NOMO-1 (cell line): ENCODE results near the gene SPTBN1.
A peak's percentile ranks its signal among the peaks of the same experiment; 100 is the strongest.

Experiments
- DNase-seq, 2 experiments: peaks; one replicate each; lab custom pipeline; 2025; ENCODE audit not compliant: unreplicated experiment in 2 of 2; lab: John Stamatoyannopoulos, UW

Gene SPTBN1

GRCh38 chr2:54666634-54667265 is 210.6 kb downstream of the SPTBN1 start:
- no peak for DNase-seq

GRCh38 chr2:54667266-54667639 is 211.1 kb downstream of the SPTBN1 start:
- DNase-seq, result no peak

- no peak for DNase-seq
These were observed 211.9 kb downstream of the SPTBN1 start for GRCh38 chr2:54667726-54668650.

- peak in 1 of 2 experiments; percentile 5 for DNase-seq
These were observed 212.6 kb downstream of the SPTBN1 start for GRCh38 chr2:54668711-54669110.

- DNase-seq, result peak; percentile 75 to 82
These were observed 213.8 kb downstream of the SPTBN1 start for GRCh38 chr2:54669677-54670484.

- DNase-seq, result no peak
These were observed 214.4 kb downstream of the SPTBN1 start for GRCh38 chr2:54670485-54671009.

GRCh38 chr2:54671010-54671409 is 214.9 kb downstream of the SPTBN1 start:
- DNase-seq, result no peak

GRCh38 chr2:54671875-54672589 is 215.9 kb downstream of the SPTBN1 start:
- no peak for DNase-seq

- DNase-seq, result peak; percentile 51 to 84
These were observed 216.7 kb downstream of the SPTBN1 start for GRCh38 chr2:54672590-54673456.

GRCh38 chr2:54673501-54673998 is 217.4 kb downstream of the SPTBN1 start:
- DNase-seq, result peak; percentile 3 to 40

- DNase-seq, result no peak
These were observed 219.2 kb downstream of the SPTBN1 start for GRCh38 chr2:54675281-54675680.

GRCh38 chr2:54675738-54676137 is 219.6 kb downstream of the SPTBN1 start:
- no peak for DNase-seq

- no peak for DNase-seq
These were observed 220.5 kb downstream of the SPTBN1 start for GRCh38 chr2:54676656-54677055.

- no peak for DNase-seq
These were observed 221.5 kb downstream of the SPTBN1 start for GRCh38 chr2:54677476-54678265.

GRCh38 chr2:54678719-54679118 is 222.6 kb downstream of the SPTBN1 start:
- no peak for DNase-seq

GRCh38 chr2:54680397-54681041 is 224.4 kb downstream of the SPTBN1 start:
- DNase-seq, result peak in 1 of 2 experiments; percentile 12

- no peak for DNase-seq
These were observed 225.3 kb downstream of the SPTBN1 start for GRCh38 chr2:54681416-54681815.

- peak in 1 of 2 experiments; percentile 3 for DNase-seq
These were observed 227.5 kb downstream of the SPTBN1 start for GRCh38 chr2:54683596-54683995.
